GM21825 (cell line): ENCODE results near the gene MYH2.
A peak's percentile ranks its signal among the peaks of the same experiment; 100 is the strongest.
"Not testable (repeated sequence)": the region's sequence is repeated elsewhere in the genome, so short reads cannot be mapped to it uniquely, and the experiment has no call there.

Experiments used
- ATAC-seq: cut with Tn5 transposase; IDR thresholded peaks from one replicate; pipeline ENCODE4 v1.9.1; 2021; ENCODE audit warnings: mild to moderate bottlenecking, moderate library complexity; ENCODE audit not compliant: unreplicated experiment

The MYH2 gene

GRCh38 chr17:10549096-10549842 is at the start of gene MYH2:
Gene MYH2, minus strand, starts transcription at chr17:10549658. Its CDS starts 1,738 bp downstream, at chr17:10547920.
- no peak for ATAC-seq

- no peak for ATAC-seq
Measured at GRCh38 chr17:10598621-10599020, 49.2 kb upstream of the MYH2 start.

GRCh38 chr17:10589553-10590145 is 40.2 kb upstream of the MYH2 start:
- no peak for ATAC-seq

- ATAC-seq: no peak
Measured at GRCh38 chr17:10585529-10585928, 36.1 kb upstream of the MYH2 start.

- no peak for ATAC-seq
Measured at GRCh38 chr17:10583834-10584233, 34.4 kb upstream of the MYH2 start.

GRCh38 chr17:10579270-10579669 is 29.8 kb upstream of the MYH2 start:
- ATAC-seq: peak; percentile 61

- no peak for ATAC-seq
Measured at GRCh38 chr17:10574324-10574723, 24.9 kb upstream of the MYH2 start.

- ATAC-seq: no peak
Measured at GRCh38 chr17:10563991-10564660, 14.7 kb upstream of the MYH2 start.

GRCh38 chr17:10558049-10558448 is 8.6 kb upstream of the MYH2 start:
- ATAC-seq: no peak

GRCh38 chr17:10557422-10557821 is 8.0 kb upstream of the MYH2 start:
- no peak for ATAC-seq

- ATAC-seq: no peak
Measured at GRCh38 chr17:10556301-10557005, 7.0 kb upstream of the MYH2 start.

GRCh38 chr17:10550014-10550413 is 556 bp upstream of the MYH2 start:
- no peak for ATAC-seq

GRCh38 chr17:10547351-10547750 is 2.1 kb downstream of the MYH2 start:
- ATAC-seq: no peak

GRCh38 chr17:10543486-10543885 is 6.0 kb downstream of the MYH2 start:
- not testable (repeated sequence) for ATAC-seq

GRCh38 chr17:10541179-10541578 is 8.3 kb downstream of the MYH2 start:
- not testable (repeated sequence) for ATAC-seq

GRCh38 chr17:10532026-10532425 is 17.4 kb downstream of the MYH2 start:
- no peak for ATAC-seq

GRCh38 chr17:10527419-10527818 is 22.0 kb downstream of the MYH2 start:
- no peak for ATAC-seq

- no peak for ATAC-seq
Measured at GRCh38 chr17:10526517-10526916, 22.9 kb downstream of the MYH2 start.

- no peak for ATAC-seq
Measured at GRCh38 chr17:10523064-10523463, 26.4 kb downstream of the MYH2 start.

- no peak for ATAC-seq
Measured at GRCh38 chr17:10521949-10522348, 27.5 kb downstream of the MYH2 start.

- no peak for ATAC-seq
Measured at GRCh38 chr17:10518271-10519037, 31.0 kb downstream of the MYH2 start, which contains the start of gene MYH1. Gene MYH1, minus strand, starts transcription at chr17:10518542. Its CDS starts 1,900 bp downstream, at chr17:10516642.
